Stimulated activated CD8-positive, alpha-beta memory T cell treated with anti-CD3 and anti-CD28 coated beads, Interleukin-2, amount 100 ng/mL, for 1 hour (primary cell): ENCODE measurements around the gene RHBDF2.

ENCODE experiments used
- DNase-seq, 2 donors: peaks; one replicate each; pipeline ENCODE4 v3.0.0-alpha.2; 2020; ENCODE audit warnings: low read depth in 2 of 2

The RHBDF2 gene

GRCh38 chr17:76461765-76462555 is 39.3 kb downstream of the RHBDF2 start:
- no peak for DNase-seq

- no peak for DNase-seq
Measured at GRCh38 chr17:76459674-76460073, 41.5 kb downstream of the RHBDF2 start.

- DNase-seq, result no peak
Measured at GRCh38 chr17:76458580-76459490, 42.4 kb downstream of the RHBDF2 start.

- no peak for DNase-seq
Measured at GRCh38 chr17:76453431-76453743, 47.8 kb downstream of the RHBDF2 start.

- peak; percentile 78 to 82 for DNase-seq
Measured at GRCh38 chr17:76452660-76453430, 48.4 kb downstream of the RHBDF2 start, which contains the start of gene UBE2O. TSS of gene UBE2O (minus strand) at chr17:76453152. CDS start at chr17:76453141, 11 bp downstream.

- no peak for DNase-seq
Measured at GRCh38 chr17:76452127-76452659, 49.0 kb downstream of the RHBDF2 start.

GRCh38 chr17:76451506-76451905 is 49.7 kb downstream of the RHBDF2 start:
- DNase-seq, result no peak

- DNase-seq, result no peak
Measured at GRCh38 chr17:76449126-76449525, 52.1 kb downstream of the RHBDF2 start.

- no peak for DNase-seq
Measured at GRCh38 chr17:76447931-76448652, 53.1 kb downstream of the RHBDF2 start.

- no peak for DNase-seq
Measured at GRCh38 chr17:76446449-76447231, 54.6 kb downstream of the RHBDF2 start.

- no peak for DNase-seq
Measured at GRCh38 chr17:76445697-76446448, 55.4 kb downstream of the RHBDF2 start.

GRCh38 chr17:76444518-76445311 is 56.5 kb downstream of the RHBDF2 start:
- no peak for DNase-seq

- DNase-seq, result no peak
Measured at GRCh38 chr17:76442341-76443338, 58.6 kb downstream of the RHBDF2 start.

GRCh38 chr17:76441686-76442340 is 59.4 kb downstream of the RHBDF2 start:
- no peak for DNase-seq

- DNase-seq, result no peak
Measured at GRCh38 chr17:76440751-76441362, 60.4 kb downstream of the RHBDF2 start.

GRCh38 chr17:76439314-76439928 is 61.8 kb downstream of the RHBDF2 start:
- DNase-seq, result no peak
